ENCODE results near the gene TRUB1. TPM values are rescaled to one million over a fixed set of nuclear protein-coding genes. Genes with fewer than 3 reads are reported as not detected.

The TRUB1 gene
- total RNA-seq, 1 donor from 2014 or later: 26.6 TPM

GRCh38 chr10:115026056-115026745 lies 88.2 kb downstream of the TRUB1 start:
- no peak for DNase-seq (ENCODE audit: low read depth)
- TF ChIP-seq CTCF (IDR thresholded peaks at IDR 0.05; ENCODE audit: insufficient read depth, low read length, severe bottlenecking): no peak
- Histone ChIP-seq H3K4me3 (ENCODE audit: low read depth, low read length) (no peak overlapping the region), H3K36me3 (ENCODE audit: control insufficient read depth, insufficient read depth, low read length) (no peaks in the 10 kb centered on the region), H3K27me3 (ENCODE audit: control insufficient read depth, insufficient read depth, low read length) (no peaks in the 10 kb centered on the region)
- no peak for FAIRE-seq

- DNase-seq (ENCODE audit: low read depth) (no peak), FAIRE-seq (no peak)
- no peak for TF ChIP-seq CTCF (IDR thresholded peaks at IDR 0.05; ENCODE audit: insufficient read depth, low read length, severe bottlenecking)
- no peak overlapping the region for H3K4me3 ChIP-seq (ENCODE audit: low read depth, low read length)
- H3K36me3 ChIP-seq (ENCODE audit: control insufficient read depth, insufficient read depth, low read length): no peaks in the 10 kb centered on the region
- H3K27me3 ChIP-seq (ENCODE audit: control insufficient read depth, insufficient read depth, low read length): no peaks in the 10 kb centered on the region
Measured at GRCh38 chr10:115026746-115027140, 88.7 kb downstream of the TRUB1 start.

Other genes starting within 250 kb of the TRUB1 start
- 6.8 and 7.9 TPM in 2 replicates for gene FHIP2A, start 116.4 kb upstream of the TRUB1 start, total RNA-seq
- 0.13 and 0.53 TPM in 2 replicates for gene ATRNL1, start 155.2 kb downstream of the TRUB1 start, total RNA-seq